Tracheal epithelial cell (primary cell): ENCODE data around the gene TCAIM. TPM values are rescaled to one million over a fixed set of nuclear protein-coding genes. Genes with fewer than 3 reads are reported as not detected.

ENCODE experiments used
- total RNA-seq: library from RNA; depleted of rRNA; stranded (reverse); fragments of >200 nt; gene quantifications from 2 replicates; pipeline ENCODE4 v1.2.1, GENCODE V29; 2014

The TCAIM gene, protein sequence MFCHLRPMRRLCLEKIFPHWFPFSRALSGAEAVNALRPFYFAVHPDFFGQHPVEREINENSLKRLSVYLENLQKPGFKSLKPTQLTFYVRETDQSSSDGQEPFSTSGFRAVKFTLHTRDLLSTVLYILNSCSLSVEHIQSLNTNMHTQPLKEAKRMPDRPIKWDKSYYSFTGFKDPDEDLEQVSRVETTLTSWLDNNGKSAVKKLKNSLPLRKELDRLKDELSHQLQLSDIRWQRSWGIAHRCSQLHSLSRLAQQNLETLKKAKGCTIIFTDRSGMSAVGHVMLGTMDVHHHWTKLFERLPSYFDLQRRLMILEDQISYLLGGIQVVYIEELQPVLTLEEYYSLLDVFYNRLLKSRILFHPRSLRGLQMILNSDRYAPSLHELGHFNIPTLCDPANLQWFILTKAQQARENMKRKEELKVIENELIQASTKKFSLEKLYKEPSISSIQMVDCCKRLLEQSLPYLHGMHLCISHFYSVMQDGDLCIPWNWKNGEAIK
- total RNA-seq = 25.3 and 46.0 TPM in 2 replicates

DNA sequence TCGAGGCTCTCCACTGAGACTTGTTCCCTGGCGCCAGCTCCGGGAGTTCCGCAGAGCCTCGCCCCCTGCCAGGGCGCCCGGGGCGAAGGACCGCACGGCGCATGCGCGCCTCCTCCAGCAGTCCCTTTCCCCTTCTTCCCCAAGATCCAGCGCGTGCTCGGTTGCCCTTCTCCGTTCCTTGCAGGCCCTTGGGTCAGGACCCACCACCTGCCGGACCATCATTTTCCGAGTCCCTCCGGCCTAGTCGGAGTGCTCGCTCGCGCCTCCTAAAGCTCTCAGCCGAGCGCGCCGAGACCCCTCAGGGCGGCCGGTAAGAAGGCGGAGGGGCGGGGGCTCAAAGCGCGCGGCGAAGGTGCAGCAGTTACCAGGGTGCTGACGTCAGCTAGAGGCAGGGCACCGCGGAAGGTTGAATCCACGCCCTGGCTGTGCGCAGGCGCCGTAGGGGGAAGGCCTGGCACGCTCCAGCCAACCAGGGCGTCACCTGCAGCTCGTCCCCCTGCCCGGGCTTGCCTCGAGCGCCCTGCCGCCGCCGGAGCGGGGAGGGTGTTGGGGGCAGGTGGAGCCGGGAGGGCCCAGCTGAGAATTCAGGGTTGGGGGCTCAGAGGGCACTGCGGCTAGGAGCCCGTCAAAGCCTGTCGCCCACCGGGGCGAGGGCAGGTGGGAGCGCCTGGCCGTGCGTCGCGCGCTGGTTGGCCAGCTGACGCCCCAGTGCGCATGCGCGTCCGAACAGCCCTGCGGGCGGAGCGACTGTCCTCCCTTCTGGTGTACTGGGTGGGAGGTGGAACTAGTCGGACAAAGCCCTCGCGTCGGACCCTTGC, at the start of gene TCAIM:
Gene TCAIM, plus strand, starts transcription at position 757 of the 818 bp plus-strand sequence. CDS start 16,017 bp downstream, outside the sequence.

Other genes with a start within 250 kb of the TCAIM start
- gene TOPAZ1, start 96.9 kb upstream of the TCAIM start, total RNA-seq = not detected in 2 replicates
- gene ZNF445, start 138.9 kb downstream of the TCAIM start, total RNA-seq = 4.0 and 5.1 TPM in 2 replicates
- gene ZKSCAN7, start 216.4 kb downstream of the TCAIM start, total RNA-seq = 1.3 and 3.9 TPM in 2 replicates
- gene ZNF660, start 246.2 kb downstream of the TCAIM start, total RNA-seq = 1.4 TPM in 1 of 2 replicates, not detected in the other